Inflammatory macrophage treated with lipopolysaccharide for 4 hours (primary cell): ENCODE results near the gene UBIAD1.

Experiments
- DNase-seq: peaks from one replicate; pipeline ENCODE4 v3.0.0-alpha.2; 2020

UBIAD1 gene

DNA sequence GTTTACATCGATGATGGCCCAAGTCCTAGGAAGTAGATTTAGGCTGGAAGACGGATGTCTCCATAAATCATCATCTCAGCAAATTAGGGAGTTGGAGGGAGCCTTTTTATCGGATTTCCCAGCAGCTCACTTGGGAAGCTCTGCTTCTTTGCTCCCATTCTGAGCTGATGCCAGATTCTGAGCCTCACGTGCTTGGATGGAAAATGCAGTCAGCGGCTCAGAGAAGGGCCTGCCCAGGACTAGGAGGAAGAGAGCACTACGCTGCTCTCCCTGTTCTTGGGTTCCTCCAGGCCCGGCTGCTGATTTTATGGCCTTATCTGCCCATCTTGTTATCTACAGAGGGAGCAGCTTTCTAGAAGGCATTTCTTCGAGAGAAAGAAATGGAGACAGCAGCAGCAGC, 42.0 kb downstream of the UBIAD1 start:
- no peak for DNase-seq

DNA sequence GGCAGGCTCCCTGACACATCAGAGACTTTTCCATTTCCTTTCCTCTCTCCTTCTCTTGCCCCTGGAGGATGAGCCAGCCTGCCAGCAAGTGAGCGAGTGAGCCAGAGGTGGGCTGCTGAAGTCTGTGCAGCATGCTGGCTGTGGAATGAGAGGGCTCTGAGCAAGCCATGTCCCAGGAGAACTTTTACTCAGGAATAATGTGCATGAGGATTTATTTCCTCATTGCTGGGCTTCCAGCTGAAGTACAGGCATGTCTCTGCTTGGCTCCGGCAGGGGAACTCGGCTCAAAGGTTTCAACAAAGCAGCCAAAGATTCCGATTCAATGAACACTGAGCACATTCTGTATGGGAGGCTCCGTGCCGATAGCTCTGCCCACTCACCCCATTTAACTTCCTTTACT, 43.7 kb downstream of the UBIAD1 start:
- no peak for DNase-seq

DNA sequence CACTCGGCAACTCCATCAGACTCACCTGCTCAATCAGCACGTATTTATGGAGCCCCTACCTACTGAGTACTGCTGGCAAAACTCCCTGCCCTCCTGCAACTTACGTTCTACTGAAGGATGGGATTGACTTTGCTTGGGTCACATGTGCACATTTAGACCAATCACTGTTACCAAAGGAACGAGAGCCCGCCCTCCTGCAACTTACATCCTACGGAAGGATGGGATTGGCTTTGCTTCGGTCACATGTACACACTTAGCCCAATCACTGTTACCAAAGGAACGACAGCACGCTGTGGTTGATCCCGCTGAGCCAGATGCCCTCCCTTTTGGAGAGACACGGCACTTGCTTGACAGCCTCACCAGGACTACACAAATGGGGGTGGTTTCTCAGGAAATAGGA, 46.0 kb downstream of the UBIAD1 start:
- DNase-seq: no peak

DNA sequence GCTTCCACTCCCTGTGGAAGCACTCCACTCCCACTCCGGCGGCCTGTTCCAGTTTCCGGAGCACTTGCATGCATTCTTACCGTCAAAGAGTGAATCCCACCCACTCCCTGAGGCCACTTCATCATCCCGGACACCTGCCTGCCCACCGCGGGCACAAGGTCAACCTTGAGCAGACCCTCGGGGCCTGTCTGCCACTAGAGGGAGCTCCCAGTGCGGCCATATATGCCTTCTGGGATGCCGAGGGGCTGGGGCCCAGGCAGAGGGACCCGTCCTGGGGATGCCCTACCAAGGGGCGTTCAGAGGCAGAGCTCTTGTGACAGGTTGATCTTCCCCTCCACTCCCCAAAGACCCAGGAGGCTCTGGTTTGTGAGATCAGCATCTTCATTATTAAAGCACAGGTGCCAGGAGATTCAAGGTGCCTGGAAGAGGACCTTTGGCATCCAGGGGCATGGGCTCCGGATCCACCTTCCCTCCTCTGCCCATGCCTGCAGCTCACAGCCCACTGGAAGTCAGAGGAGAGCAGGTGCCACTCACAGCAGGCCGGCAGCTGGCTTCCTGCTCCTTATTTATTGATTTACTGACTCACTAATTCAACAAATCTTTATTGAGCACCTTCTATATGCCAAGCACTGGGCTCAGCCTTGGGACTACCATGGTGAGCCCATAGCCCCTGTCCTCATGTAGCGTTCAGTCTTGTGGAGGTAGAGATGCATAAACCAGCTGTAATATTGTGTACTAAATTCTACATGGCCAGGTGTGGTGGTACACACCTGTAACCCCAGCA, 47.3 kb downstream of the UBIAD1 start:
- peak; percentile 10 for DNase-seq

DNA sequence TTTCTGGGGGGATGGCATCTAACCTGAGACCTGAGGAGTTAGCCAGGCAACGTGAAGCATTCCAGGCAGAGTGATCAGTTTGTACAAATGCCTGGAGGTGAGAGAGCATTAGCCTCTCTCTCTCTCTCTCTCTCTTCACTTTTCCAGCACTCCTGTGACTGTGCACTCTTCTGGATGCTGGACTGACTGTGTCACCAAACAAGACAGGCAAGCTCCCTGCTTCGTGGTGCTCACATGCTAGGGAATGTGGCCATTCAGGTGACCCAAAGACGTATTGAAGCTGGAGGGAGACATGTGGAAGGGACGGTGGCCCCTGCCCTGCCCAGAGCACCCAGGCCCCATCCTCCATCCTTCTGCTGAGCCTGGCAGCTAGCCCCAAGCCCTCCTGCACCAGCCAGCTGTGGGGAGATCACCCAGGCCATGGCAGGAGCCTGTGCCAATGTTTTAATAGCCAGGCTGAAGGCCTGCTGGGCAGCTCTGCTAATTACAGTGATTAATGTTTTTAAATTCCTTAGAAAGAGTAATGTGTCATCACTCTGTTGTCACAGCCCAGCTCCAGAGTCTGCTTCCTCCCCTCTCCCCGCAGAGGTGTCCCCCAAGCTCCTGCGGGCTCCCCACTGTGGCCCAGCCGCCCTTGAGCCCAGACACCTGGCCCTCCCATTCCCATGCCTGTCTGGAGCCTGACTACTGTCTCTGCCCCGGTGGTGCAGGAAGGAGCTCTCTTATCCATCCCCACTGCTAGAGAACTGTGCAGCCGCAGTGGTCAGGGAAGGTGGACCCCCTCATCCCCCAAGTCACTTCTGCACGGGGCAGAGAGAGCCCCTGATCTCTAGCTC, 48.9 kb downstream of the UBIAD1 start:
- DNase-seq: no peak

DNA sequence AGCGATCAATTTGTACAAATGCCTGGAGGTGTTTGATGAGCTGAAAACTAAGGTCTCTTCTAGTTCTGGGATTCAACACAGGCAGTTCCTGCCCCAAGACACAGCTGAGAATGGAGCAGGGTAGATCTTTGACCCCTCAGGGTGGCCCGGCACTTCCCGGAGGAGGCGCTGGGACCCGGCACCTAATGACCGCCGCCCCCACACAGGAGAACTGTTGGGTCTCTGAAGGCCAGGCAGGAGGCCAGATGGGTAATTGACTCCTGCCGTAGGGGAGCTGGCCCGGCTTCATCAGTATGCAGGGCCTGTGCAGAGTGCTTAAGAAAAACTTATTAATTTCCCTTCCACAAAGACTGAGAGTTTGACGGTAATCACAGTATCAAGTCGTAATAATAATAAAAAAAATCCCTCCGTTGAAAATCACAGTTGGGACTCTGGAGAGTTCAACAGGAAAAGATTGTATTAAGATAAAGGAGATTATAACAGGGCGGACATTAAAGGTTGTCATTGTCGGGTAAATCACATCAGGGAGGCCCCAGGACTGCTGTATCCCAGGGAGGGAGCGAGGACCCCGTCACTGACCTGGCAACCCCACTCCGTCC, 51.7 kb downstream of the UBIAD1 start:
- no peak for DNase-seq

DNA sequence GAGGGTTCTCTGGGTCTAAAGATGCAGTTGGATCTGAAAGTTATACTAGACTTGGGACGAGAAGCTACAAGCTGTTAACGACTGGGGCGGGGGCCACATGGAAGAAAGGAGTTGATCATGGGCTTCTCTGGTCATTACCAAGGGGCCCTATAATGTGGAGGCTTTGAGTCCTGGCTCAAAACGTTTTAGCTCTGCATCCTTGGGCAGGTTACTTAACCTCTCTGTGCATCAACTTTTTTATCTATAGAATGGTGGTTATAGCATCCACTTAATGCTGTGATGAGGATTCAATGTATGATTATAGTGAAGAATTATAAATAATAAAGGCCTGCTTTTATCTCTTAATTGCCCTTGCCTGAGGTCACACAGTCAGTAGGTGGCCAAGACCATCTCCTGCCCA, 53.1 kb downstream of the UBIAD1 start:
- no peak for DNase-seq

DNA sequence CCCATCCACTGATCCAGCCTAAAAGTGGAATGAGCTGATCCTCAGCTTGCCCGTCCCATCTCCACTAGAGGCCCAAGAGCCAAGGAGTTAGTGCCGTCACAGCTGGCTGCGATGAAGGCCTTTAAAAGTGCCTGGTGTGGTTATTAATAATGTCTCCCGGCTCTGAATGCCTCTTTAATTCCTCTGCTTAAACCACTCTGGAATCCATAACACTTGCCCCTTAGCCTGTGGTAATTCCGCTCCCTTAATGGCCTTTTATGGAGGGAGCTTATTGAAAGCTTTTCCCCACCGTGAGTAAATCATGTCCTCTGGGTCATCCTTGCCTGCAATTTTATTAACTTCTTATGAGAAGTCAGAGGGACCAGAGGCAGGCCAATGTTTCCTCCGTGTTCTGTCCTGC, 55.4 kb downstream of the UBIAD1 start:
- no peak for DNase-seq

DNA sequence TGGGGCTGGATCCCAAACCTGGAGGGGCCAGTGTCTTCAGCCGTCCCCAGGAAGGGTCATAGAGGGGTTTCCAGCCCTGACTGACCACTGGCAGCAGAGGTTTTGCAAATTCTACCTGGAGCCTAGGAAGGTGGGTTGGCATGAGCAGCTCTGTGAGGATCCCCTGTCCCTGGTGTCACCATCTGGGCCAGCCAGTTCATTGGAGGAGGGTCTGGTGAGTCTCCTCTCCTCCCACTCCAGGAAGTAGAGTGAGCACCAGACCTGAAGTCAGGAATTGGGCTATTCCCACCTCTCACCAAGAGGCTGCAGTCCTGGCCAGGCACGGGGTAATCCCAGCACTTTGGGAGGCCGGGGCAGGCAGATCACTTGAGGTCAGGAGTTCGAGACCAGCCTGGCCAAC, 57.4 kb downstream of the UBIAD1 start:
- DNase-seq: no peak

DNA sequence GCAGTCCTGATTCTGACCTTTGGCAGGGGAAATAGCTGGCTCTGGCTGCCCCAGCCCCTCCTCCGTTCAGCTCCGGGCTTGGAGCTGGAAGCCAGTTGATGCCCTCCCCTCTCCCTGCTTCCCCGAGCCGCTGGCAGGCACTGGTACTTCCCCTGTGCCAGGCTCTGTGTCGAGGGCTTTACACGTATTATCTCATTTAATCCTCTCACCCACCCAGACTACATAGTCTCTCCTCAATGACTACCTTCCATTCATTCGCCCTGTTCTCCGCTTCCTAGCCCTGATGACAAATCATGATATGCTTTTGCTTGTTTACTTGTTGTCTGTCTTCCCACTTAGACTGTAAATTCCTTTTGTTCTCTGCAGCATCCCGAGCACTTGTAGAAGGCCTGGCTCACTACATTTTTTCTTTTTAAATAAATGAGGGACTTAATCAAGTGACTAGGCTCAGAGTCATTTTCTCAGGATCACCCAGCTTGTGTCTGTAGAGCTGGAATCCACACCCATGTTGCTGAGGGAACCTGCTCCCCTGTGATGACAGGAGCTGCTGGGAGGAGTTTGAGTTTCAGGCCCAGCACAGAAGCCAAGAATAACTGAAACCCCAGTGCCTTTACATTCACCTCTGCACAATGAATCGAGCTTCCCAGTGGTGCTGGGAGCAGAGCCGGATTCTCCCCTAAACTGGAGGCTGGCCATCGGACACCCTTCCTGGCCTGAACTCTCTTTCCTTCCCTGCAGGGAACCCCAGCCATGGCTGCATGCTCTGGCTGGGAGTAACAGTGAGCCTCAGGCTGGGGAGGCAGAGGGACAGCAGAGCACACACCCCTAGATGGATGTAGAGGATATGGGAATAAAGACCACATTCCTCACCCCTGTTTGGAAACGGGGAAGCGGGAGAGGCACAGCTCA, 58.3 kb downstream of the UBIAD1 start:
- no peak for DNase-seq

DNA sequence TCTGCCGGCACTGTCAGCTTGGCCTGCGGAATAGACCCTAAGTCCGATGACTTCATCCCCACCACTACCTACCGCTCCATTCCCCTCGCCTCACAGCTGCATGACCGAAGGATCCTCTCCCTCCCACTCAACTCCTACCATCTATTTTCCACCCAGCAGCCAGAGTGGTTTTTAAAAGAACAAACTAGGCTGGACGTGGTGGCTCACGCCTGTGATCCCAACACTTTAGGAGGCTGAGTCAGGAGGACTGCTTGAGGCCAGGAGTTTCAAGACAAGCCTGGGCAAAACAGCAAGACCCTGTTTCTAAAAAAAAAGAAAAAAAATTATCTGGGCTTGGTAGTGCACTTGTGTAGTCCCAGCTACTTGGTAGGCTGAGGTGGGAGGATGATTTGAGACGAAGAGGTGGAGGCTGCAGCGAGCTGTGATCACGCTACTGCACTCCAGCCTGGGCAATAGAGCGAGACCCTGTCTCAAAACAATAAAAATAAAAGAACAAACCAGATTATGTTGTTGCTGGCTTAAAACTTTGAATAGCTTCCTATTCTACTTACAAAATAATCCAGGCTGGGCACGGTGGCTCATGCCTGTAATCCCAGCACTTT, 59.0 kb downstream of the UBIAD1 start:
- DNase-seq: no peak

DNA sequence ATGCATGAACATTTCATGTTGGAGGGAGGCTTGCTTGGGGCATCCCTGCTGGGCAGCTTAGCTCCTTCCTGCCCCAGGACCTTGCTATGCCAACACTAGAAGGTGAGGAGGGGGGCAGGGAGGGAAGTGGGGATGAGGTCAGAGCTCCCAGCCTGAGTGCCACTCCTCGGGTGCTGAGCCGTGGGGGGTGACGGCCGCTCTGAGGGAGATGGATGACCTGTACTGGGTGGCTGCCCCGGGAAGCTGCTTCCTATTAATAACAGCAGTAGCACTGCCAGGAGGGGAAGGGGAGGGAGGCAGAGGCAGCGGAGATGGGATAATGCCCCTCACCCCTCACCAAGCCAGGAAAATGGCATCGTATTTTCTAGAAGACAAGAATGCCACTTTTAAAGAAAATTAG, 60.6 kb downstream of the UBIAD1 start:
- DNase-seq: no peak

DNA sequence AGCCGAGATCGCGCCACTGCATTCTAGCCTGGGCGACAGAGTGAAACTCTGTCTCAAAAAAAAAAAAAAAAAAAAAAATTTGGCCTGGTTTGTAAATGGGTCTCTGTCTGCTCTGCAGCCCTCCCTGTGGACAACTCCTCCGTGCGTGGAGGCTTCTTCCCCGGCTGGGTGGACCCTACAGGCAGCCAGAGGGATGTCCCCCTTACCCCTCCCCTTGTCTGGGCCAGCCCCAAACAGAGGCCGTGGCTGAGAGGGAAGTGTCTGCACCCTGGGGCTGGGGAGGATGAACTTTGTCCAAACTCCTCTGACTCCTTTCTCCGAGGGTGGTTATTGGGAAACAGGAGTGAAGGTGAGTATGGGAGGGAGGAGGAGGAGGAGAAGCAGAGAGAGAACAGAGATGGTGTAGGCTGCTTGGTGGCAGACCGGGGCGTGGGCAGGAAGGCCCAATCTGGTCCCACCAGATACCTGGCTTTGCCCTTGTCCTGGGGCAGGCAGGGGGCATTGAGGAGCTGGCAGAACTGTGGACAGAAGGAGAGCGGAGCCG, 61.3 kb downstream of the UBIAD1 start:
- DNase-seq: no peak

DNA sequence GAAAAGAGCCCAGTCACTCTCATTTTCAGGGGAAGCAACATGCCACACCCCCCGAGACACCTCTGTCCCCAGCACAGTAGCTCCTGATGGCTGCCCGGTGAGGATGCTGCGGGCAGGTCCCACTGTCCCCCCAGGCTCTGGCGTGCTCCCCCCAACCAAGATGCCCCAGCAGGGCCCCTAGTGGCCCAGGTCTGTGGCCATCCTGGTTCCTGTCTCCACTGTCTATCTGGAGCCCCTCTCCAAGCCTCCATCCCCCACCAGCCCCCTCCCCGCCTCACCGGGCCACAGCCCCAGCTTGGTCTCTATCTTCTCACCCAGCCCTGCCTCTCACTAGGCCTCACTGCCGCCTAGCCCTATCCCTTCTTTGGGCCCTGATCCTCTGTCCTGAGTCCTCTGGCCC, 61.8 kb downstream of the UBIAD1 start:
- DNase-seq: no peak

DNA sequence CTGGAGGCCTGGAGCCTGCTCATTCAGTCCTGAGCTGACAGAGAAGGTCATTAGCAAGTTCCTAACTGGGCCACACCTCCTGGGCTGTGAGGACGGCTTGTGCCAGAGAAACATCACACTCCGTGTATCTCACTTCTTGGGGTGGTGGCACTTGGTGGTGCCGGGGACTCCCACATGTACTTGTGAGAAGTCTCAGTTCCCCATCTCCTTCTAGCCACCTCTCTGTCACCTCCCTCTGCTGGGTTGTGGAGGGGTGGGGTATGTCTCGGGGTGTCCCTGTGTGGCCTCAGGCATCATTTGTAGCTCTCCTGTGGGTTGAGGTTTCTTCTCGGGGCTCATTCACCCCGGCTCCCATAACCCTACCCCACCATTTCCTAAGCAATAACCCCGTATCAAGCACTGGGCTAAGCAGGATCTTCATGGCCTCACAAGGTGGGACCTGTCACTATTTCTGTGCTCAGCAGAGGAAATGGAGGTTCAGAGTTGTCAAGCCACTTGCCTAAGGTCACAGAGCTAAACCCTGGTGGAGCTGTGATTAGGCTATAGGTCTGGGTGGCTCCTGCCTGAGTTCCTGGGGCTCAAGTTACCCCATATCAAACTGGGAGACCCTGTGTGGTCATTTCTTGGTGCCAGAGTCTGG, 62.5 kb downstream of the UBIAD1 start:
- no peak for DNase-seq

DNA sequence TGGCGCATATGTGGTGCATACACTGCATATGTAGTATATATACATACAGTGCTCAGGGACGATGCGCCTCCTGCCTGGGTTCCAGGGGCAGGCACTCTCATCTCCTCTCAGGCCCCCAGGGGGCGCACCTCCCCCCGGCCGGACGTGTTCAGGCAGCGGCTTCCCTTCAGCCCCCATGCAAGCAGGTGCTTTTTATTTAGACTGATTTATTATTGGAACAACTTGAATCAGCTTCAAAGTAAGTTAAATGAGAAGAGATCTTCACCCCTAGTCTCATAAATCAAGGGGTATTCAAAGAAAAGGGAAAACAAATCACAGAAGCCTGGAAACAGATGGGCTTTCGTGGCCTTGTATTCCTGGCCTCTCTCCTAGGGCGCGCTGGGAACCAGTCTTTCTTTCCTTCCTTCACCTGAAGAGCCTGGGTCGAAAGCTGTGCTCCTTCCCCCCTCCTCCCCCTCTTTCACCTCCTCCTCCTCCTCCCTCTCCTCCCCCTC, 64.6 kb downstream of the UBIAD1 start:
- peak; percentile 31 for DNase-seq
